Right renal pelvis (tissue), 4 donors: Measurements from ENCODE around the gene NPFFR1. TPM values are rescaled to one million over a fixed set of nuclear protein-coding genes. Genes with fewer than 3 reads are reported as not detected.

Experiments used
- DNase-seq, 4 donors: peaks; one replicate each; pipeline ENCODE4 v3.0.0-alpha.2; 2013; ENCODE audit warnings: low read depth in 4 of 4, low spot score in 3 of 4, missing footprints in 1 of 4
- polyA plus RNA-seq, 4 donors: library from polyadenylated mRNA; unstranded; fragments of 120-200 nt; gene quantifications; one replicate each; pipeline ENCODE4 v1.2.1, GENCODE V29; 2013; ENCODE audit not compliant: insufficient read length in 4 of 4

The NPFFR1 gene
- polyA plus RNA-seq, 4 donors, result 0.10 to 0.20 (median 0.14) TPM

DNA sequence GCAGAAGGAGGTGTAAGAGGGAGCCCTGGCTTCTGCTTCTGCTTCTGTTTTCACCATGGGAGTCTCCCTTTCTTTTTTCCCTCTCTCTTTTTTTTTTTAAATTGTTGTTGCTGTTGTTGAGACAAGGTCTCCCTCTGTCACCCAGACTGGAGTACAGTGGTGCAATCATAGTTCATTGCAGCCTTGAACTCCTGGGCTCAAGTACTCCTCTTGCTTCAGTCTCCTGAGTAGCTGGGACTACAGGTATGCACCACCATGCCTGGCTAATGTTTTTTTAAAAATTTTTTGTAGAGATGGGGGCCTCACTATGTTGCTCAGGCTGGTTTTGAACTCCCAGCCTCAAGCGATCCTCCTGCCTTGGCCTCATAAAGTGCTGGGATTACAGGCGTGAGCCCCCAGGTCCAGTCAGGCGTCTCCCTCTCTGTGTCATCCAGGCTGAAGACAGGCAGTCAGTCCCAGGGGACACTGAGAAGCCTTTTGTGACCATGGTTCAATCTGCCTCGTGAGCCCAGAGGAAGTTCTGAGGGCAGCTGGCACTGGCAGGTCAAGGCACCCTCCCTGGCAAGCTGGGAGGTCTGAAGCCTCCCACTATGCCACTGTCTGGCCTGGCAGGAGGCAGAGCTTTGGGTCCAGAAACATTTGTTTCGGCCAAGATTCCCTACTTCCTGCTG, 33.6 kb upstream of the NPFFR1 start:
- DNase-seq, result no peak

DNA sequence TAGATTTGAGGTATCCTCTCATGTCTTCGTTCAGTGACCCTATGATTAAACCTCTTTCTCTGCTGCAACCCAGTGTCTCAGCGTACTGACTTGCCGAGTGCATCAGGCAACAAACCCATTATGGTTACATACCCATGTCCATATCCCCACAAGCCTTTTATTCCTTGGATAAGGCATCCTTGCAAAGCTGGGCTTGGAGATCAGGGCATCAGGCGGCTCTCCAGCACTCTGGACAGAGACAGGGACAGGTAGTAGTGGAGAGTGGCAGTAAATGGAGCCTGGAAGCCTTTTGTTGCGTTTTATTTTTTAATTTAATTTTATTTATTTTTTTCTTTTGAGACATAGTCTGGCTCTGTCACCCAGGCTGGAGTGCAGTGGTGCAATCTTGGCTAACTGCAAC, 32.0 kb upstream of the NPFFR1 start:
- DNase-seq, result no peak

DNA sequence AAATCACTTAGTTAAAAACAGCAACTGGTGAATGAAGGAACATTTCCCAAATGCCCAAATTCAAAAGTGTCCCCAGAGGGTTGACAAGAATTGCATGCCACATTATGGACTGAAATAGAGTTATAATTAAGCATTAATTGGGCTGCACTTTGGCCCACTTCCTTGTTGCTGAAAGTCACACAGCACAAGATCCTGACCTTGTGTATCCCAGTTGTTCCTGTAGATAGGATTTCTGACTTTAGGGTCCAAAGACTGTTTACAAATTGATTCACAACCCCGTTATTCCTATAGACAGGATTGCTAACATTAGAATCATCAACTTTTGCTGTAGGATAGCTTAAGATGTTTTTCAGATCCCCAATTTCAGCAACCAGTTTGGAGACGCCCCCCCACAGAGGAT, 31.5 kb upstream of the NPFFR1 start:
- DNase-seq, result no peak

DNA sequence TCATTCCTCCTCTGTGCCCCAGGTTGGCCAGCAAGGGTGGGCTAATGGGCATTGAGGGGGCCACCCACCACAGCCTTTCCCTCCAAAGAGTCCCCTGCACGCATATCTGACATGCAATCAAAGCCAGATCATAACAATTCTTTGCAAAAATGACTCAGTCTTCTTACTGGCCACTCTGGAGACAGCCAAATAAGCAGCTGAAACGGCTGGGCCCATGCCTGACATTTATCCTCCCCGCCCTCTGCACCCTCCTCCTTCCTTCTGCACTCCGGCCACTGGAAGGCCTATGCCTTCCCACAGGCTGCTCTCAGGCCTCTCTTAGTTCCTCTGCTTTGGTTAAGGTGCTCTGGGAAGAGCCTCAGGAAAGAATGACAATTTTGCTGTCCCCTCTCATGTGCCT, 29.2 kb upstream of the NPFFR1 start:
- no peak for DNase-seq

DNA sequence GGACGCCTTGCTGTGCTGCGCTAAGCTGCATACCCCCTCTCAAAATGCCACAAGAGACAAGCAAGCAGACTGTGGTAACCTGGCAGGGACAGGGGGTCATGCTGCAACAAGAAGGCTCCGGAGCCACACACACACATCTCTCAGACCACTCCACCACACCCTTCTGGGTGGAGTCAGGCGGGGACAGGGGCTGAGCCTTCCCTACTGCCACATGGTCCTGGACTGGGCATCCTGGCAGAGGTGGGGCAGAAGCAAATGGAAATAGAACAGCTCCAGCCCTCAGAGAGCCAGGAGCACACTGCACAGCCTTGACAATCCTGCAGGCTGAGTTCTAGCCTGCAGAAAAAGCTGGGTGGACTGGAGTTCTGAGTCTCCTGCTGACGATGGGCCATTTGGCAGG, 28.4 kb upstream of the NPFFR1 start:
- no peak for DNase-seq

DNA sequence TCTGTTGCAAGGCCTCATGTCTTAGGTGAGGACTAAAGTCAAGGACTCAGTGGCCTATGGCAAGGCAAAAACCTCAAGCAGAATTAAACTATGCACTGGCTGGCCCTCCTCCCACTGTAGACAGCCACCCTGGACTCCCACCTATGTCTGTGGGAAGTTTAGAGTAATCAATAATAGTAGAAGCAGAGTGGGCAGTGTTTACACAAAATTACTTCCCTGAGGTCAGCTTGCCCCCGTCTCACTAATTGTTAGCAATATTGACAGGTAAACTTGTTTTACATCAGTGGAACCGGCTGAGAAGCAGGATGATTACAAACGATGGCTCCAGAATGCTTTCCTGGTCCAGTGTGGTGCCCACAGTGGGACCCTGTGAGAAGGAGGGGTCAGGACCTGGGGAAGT, 27.9 kb upstream of the NPFFR1 start:
- DNase-seq, result no peak

DNA sequence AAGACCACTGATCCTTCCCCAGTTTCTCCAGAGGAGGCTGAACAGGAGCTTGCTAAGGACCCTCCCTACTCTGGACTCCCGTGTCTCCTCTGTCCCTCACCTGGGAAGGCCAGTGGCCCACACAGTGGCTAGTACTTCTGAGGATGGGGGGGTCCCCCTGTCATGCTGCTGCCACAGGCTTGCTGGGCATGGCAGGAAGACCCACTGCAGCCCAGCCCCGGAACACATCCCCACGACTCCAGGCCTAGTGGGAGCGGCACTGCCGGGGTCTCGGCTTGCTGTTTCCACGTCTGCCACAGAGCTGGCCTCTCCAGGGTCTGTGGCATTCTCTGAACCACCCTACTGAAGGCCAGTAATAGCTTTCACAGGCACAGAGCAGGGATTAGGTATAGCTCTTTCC, 25.9 kb upstream of the NPFFR1 start:
- DNase-seq, result no peak

DNA sequence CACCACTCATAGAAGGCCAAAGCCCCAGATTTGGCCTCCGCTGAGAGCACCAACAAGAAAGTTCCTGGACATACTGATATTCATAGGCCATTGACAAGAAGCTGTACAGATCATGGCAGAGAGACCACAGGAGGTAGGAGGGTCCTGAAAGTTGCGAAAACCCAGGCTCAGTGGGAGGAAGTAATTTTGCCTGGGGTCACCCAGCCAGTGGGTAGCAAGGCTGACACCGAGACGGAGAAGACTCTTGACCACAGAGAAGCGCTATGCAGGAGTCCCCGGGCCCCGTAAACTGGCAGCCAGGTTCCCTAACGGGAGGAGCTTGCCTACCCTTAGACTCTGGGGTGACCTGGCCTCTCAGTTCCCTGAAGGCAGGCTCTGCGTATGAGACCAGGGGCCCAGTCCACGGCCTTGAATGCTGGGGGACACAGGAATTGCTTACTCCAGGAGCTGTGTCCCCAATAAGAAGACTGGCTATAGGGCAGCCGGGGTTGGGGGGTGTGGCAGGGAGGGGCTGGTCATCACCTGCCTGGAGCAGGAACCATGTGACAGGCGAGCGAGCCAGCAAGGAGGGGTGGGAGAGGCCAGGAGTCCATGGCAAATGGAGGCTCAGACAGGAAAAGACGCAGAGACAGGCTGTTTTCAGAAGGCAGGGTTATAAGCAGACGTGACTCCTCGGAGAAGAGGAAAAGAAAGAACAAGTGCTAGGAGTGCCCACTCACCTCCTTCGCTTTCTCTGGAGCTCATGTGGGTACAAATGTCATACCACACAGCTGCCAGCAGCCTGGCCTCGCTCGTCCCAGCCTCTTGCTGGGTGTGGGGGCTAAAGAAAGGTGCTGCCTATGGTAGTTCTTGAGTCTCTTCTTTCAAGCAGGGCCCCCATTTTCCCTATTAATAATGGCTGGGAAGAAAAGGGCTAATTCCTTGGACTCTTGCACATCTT, 24.6 kb upstream of the NPFFR1 start:
- DNase-seq, result no peak

DNA sequence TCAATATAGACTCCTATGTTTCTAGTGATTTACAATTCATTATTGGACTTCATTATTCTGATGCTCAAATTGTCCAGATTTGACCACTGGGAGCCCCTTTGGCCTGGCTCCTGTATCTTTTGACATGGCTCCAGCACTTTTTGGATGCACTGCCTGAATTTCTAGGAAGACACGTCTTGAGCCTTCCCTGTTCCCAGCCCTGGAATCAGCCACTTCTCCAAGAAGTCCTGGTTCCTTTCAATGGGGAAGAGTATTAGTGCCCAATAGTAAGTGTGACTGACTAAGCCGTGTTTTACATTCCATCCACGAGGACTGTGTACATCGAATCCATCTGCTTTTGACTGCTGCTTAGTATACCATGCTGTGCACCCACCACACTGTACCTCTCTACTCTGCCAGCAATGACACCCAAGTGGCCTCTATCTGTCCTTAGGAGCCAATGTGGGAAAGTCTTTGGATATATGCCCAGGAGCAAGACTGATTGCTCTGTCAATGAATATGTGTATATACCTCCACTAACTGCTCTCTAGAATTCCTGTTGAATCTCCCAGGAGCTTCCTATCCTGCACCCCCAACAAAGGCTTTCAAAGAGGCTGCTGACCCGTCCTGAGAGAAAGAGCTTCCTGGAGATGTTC, 23.2 kb upstream of the NPFFR1 start:
- DNase-seq, result no peak

DNA sequence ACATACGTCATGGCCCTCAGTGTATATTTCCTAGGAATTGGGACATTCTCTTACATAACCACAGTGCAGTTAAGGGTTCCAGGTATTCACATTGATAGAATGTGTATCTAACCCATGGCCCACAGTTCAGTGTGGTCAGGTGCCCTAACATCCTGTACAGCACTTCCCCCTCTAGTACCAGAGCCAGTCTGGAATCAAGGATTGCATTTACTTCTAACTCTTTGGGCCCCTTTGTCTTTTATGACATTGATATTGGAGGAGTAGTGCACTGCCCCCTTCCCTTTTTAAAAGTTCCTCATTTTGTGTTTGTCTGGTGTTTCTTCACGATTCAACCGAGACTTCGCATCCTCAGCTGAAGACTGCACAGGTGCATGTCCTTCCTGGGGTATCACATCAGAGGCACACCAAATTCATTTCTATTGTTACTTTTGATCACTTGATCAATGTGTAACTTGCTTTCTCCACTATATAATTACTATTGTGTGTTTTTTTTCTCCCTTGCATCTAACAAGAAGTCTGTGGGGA, 22.4 kb upstream of the NPFFR1 start:
- DNase-seq, result no peak

DNA sequence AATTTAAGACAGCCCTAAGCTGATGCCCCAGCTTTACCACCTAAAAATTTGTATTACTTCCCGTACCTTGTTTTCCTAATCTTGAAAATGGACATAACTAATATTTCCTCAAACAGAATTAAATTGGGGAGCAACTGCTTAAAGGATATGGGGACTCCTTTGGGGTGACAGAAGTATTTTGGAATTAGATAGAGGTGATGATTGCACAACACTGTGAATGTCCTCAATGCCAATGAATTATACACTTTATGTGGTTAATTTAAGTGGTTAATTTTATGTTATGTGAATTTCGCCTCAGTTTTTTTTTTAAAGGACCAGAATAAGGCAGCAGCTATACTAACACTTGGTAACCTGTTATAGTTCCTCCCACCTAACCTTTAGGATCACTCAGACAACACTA, 19.9 kb upstream of the NPFFR1 start:
- no peak for DNase-seq

DNA sequence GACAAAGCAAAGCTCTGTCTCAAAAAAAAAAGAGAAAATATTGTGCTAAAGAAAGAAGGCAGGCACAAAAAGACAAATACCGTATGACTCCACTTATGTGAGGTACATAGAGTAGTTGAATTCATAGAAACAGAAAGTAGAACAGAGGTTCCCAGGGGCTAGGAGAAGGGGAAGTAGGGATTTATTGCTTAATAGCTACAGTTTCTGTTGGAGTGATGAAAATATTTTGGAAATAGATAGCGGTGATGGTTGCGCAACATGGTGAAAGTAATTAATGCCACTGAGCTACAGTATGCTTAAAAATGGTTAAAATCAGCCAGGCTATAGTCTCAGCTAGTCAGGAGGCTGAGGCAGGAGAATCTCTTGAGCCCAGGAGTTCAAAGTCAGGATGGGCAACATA, 18.5 kb upstream of the NPFFR1 start:
- DNase-seq, result no peak

DNA sequence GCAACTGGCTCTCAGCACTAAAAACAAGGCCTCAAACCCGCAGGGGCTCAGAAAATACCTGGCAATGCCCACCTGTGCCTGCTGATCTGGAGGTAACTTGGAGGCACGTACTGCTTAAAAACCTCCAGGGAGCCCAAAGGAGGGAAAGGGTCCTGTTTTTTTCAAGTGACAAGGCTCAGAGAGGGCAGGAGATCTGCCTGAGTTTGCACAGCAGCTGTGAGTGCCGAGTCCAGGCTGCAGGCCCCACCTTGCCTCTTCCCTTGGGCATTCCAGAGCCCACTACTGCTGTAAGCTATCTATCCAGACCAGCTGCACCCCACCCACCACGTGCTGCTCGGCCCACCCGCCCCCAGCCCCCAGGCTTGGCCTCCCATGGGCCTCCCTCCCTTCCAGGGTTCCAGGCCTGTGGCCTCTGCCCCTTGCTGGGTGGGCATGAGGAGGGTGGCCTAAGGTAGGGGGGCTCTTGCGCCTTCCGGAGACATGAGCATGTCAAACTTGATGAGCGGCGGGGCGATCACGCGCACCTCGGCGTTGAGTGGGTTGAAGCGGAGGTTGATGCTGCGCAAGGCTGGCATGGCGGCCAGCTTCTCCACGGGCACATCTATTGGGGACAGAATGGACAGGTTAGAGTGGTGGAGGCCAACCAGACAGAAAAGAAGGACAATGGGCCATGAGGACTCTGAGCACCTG, 17.2 kb upstream of the NPFFR1 start:
- no peak for DNase-seq

DNA sequence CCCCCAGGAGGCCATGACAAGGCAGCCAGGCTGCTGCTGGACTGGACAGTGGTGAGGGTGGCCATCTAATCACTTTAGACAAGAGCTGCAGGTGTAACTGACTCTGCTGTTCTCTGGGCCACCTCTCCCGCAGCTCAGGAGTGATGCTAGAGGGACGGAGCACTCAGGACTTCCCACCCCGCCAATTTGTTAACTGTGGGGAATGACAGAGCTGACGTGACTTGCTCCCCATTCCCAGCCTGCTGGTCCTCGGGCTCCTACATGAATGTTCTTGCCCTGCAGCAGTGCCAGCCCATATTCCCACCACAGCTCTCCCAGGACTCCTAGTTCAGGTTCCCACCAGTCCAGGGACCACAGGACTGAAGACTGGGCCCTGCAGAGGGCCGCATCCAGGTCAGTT, 16.7 kb upstream of the NPFFR1 start:
- DNase-seq, result no peak

DNA sequence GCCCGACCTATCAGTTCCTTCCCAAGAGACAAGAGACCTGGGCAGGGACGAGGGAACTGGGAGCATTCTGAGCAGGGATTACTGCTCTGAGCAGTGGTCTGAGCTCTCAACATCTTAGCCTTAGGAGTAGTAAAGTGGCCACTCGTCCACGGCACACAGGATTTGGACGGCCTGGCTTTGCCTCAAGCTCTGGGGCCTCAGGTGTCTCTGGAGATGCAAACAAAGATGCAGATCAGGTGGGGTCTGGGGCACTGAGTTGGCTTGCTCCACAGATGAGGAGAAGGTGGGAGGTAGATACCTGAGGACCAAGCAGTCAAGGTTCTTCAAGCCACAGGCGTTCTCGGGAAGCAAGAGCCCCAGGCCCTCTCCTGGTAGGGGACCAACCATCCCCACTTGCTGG, 16.1 kb upstream of the NPFFR1 start:
- no peak for DNase-seq

DNA sequence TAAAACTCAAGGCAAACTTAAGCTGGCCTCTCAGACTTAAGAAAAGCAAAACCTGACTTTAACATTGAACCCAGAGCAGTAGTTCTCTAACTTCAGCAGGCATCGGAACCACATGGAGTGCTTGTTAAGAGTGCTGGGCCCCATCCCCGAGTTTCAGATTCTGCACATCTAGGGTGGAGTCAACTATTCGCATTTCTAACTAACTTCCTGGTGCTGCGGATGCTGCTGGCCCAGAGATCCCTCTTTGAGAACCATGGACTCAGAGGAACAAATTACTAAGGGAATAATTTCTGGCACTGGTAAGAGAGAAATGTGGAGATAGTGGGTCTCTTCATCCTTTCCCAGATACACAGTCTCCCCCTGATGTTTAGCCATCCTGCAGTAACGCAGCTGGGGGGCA, 14.6 kb upstream of the NPFFR1 start:
- DNase-seq, result no peak

DNA sequence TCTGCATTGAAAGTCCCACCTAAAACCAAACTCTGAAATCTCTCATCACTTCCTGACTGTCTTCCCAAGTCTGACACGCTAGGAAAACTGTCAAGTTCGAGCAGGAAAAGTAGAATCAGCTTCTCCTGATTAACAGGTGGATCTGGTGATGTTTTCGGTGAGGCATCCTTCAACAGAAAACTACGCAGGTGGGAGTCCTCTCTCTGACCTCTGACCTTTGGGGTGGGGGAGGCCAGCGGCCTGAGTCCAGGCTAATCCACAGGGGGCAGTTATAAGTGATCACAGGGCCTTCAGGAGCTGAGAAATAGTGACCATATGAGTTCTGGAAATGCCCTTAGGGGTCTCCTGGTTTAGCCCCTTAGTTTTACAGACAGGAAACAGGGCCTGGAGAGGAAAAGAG, 13.4 kb upstream of the NPFFR1 start:
- no peak for DNase-seq

DNA sequence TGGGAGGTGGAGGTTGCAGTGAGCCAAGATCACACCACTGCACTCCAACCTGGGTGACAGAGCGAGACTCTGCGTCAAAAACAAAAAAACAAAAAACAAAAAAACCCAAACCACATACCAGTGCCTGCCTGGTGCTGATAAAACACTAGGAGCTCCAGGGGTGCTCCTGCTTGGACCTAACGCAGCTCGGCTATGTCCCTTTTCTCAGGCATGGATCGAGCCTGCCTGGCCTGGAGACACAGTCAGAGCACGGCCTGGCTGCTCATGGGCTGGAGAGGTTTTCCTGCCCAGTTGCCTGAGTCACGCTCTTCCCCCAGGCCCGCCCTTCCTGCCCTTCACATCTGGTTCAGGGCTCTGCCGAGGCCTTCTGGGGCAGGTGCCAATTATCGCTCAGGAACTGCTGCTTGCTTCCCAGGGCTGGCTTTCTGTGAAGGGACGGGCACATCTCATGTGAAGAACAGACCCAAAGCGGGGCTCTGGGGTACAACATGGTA, 12.6 kb upstream of the NPFFR1 start:
- no peak for DNase-seq

DNA sequence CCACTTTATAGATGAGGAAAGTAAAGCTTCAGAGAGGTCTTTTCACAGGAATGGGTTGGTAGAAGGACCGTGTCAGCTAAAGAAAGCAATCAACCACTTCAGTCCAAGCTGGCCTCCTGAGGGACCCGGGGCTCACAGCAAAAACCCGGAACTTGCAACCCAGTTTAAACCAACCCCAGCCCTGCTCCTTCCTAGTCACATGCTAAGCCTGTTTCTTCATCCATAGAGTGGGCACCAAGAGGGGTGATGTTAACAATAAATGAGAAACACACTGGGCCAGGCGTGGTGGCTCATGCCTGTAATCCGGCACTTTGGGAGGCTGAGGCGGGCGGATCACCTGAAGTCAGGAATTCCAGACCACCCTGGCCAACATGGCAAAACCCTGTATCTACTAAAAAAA, 12.1 kb upstream of the NPFFR1 start:
- no peak for DNase-seq

DNA sequence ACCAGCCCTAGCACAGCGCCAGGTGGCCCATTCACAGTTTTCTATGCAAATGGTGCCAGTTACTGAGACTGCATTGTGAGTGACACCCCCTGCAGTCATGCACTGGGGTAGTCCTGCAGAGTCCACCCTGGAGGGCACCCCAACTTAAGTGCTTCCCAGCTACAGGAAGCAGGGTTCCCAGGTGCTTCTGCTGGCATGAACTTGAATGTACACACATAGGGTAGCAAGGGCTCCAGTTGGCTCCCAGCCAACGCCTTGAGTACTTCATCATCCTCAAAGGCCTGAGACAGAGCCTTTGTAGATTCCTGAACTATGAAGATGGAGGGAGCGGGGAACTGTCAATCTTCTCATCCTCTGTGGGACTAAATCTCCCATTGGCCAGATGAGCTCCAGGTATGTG, 11.5 kb upstream of the NPFFR1 start:
- DNase-seq, result no peak
